Liver (tissue), 3 donors: ENCODE measurements around the gene TRAFD1.

Experiments used
- EGR1 ChIP-seq, 2 donors: IDR thresholded peaks; 2 replicates each; pipeline ENCODE4 v1.6.1; 2016 to 2018; ENCODE audit warnings: antibody characterized with exemption in 2 of 2, low read depth in 2 of 2
- GABPA ChIP-seq, 2 donors: IDR thresholded peaks in 1 of 2; conservative IDR thresholded peaks in 1 of 2; 2 replicates each; pipeline ENCODE4 v1.6.1; 2016; ENCODE audit warnings: antibody characterized with exemption in 2 of 2, mild to moderate bottlenecking in 1 of 2, moderate library complexity in 1 of 2
- HNF4A ChIP-seq, 2 donors: conservative IDR thresholded peaks; 2 replicates each; pipeline ENCODE4 v1.6.1; 2016; ENCODE audit warnings: antibody characterized with exemption in 2 of 2, mild to moderate bottlenecking in 2 of 2
- JUND ChIP-seq, 2 donors: IDR thresholded peaks; 2 replicates each; pipeline ENCODE4 v1.6.1; 2016; ENCODE audit warnings: antibody characterized with exemption in 2 of 2
- RAD21 ChIP-seq, 2 donors: IDR thresholded peaks; 2 replicates each; pipeline ENCODE4 v1.6.1; 2016; ENCODE audit warnings: antibody characterized with exemption in 2 of 2, mild to moderate bottlenecking in 2 of 2
- RXRA ChIP-seq, 2 donors: IDR thresholded peaks; 2 replicates each; pipeline ENCODE4 v1.6.1; 2017 to 2018; ENCODE audit warnings: antibody characterized with exemption in 2 of 2, mild to moderate bottlenecking in 1 of 2
- TAF1 ChIP-seq: conservative IDR thresholded peaks from 2 replicates; pipeline ENCODE4 v1.6.1; 2016; ENCODE audit warnings: antibody characterized with exemption, mild to moderate bottlenecking
- TF ChIP-seq, protein P1 (sequence below): IDR thresholded peaks from 2 replicates; pipeline ENCODE4 v1.6.1; 2016; ENCODE audit warnings: antibody characterized with exemption
- TF ChIP-seq, protein P2 (sequence below): fragments of 150-350 bp; IDR thresholded peaks from 2 replicates; pipeline ENCODE4 v1.5.1; 2017; ENCODE audit warnings: improper control_type of control experiment, low read depth, low read length; ENCODE audit not compliant: missing input control
- TF ChIP-seq, protein P3 (sequence below): IDR thresholded peaks from 2 replicates; pipeline ENCODE4 v1.6.1; 2016; ENCODE audit warnings: antibody characterized with exemption, mild to moderate bottlenecking
- donor health status: healthy.
- donor health status: healthy.

DNA sequence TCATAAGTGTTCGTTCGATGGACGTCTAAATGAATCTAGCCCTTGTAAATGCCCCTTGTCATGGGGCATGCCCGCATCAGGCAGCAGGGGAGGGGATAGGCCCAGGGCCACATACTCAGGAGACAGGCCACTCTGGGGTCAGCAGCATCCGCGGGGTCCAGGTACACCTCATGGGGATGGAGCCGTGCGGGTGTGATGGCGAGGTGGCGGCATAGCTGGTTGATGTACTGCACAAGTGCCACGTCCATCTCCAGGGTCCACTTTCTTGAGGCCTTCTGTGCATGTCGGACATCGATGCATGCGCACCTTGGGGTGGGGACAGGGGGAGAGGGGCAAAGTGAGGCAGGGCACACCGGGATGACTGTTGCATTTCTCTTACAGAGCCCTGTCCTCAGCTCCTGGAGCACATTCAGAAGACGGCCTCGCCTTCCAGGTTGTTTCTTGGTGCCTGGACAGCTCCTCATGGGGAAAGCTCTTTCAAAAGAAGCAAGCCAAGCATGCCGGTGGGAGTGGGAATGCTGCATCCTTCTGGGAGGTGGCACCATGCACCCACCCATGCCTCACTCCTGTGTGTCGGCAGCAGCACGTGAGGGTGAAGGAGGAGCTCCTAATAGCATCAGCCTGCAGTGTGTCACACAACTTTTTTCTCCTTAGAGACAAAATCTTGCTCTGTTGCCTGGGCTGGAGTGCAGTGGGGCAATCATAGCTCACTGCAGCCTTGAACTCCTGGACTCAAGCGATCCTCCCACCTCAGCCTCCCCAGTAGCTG, 47.4 kb downstream of the TRAFD1 start:
- TF ChIP-seq, protein P1, sequence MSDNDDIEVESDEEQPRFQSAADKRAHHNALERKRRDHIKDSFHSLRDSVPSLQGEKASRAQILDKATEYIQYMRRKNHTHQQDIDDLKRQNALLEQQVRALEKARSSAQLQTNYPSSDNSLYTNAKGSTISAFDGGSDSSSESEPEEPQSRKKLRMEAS: no peak
- TF ChIP-seq, protein P2, sequence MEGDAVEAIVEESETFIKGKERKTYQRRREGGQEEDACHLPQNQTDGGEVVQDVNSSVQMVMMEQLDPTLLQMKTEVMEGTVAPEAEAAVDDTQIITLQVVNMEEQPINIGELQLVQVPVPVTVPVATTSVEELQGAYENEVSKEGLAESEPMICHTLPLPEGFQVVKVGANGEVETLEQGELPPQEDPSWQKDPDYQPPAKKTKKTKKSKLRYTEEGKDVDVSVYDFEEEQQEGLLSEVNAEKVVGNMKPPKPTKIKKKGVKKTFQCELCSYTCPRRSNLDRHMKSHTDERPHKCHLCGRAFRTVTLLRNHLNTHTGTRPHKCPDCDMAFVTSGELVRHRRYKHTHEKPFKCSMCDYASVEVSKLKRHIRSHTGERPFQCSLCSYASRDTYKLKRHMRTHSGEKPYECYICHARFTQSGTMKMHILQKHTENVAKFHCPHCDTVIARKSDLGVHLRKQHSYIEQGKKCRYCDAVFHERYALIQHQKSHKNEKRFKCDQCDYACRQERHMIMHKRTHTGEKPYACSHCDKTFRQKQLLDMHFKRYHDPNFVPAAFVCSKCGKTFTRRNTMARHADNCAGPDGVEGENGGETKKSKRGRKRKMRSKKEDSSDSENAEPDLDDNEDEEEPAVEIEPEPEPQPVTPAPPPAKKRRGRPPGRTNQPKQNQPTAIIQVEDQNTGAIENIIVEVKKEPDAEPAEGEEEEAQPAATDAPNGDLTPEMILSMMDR: no peak
- TF ChIP-seq RAD21 (IDR thresholded peaks at IDR 0.05) (no peak), JUND (IDR thresholded peaks at IDR 0.05) (no peak), EGR1 (IDR thresholded peaks at IDR 0.05; ENCODE audit: low read depth in 2 of 2) (no peak), TAF1 (no peak), GABPA (IDR thresholded peaks at IDR 0.05 in 1 of 2, conservative IDR thresholded peaks at IDR 0.05 in 1 of 2) (no peak), RXRA (IDR thresholded peaks at IDR 0.05) (no peak), HNF4A (conservative IDR thresholded peaks at IDR 0.05) (no peak)
- TF ChIP-seq, protein P3, sequence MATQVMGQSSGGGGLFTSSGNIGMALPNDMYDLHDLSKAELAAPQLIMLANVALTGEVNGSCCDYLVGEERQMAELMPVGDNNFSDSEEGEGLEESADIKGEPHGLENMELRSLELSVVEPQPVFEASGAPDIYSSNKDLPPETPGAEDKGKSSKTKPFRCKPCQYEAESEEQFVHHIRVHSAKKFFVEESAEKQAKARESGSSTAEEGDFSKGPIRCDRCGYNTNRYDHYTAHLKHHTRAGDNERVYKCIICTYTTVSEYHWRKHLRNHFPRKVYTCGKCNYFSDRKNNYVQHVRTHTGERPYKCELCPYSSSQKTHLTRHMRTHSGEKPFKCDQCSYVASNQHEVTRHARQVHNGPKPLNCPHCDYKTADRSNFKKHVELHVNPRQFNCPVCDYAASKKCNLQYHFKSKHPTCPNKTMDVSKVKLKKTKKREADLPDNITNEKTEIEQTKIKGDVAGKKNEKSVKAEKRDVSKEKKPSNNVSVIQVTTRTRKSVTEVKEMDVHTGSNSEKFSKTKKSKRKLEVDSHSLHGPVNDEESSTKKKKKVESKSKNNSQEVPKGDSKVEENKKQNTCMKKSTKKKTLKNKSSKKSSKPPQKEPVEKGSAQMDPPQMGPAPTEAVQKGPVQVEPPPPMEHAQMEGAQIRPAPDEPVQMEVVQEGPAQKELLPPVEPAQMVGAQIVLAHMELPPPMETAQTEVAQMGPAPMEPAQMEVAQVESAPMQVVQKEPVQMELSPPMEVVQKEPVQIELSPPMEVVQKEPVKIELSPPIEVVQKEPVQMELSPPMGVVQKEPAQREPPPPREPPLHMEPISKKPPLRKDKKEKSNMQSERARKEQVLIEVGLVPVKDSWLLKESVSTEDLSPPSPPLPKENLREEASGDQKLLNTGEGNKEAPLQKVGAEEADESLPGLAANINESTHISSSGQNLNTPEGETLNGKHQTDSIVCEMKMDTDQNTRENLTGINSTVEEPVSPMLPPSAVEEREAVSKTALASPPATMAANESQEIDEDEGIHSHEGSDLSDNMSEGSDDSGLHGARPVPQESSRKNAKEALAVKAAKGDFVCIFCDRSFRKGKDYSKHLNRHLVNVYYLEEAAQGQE: no peak
